SK-N-SH (cell line): Measurements from ENCODE around the gene MS4A18. TPM values are rescaled to one million over a fixed set of nuclear protein-coding genes. Genes with fewer than 3 reads are reported as not detected.

ENCODE experiments used
- CTCF ChIA-PET: fragments of 300-600, 350-600 bp; formaldehyde crosslinking; extraction: SDS; loops from one replicate; lab custom pipeline; 2021; lab: Yijun Ruan, JAX
- POLR2A ChIA-PET: fragments of 350-600 bp; sonication (Branson Sonifier 250); formaldehyde crosslinking; extraction: SDS; loops from one replicate; lab custom pipeline; 2020; ENCODE audit warnings: antibody characterized with exemption, inconsistent platforms; lab: Yijun Ruan, JAX
- DNase-seq: peaks from one replicate; pipeline ENCODE4 v3.0.0; 2012
- H2AFZ ChIP-seq: fragments of 200-600 bp; sonication (generic); 2 replicates; pipeline ENCODE4 v1.8.1; 2016; ENCODE audit warnings: antibody characterized with exemption, mild to moderate bottlenecking, low read depth
- H3F3A ChIP-seq: fragments of 200-600 bp; sonication (generic); replicated peaks from 2 replicates; pipeline ENCODE3; 2016; ENCODE audit warnings: antibody characterized with exemption, mild to moderate bottlenecking; ENCODE audit not compliant: insufficient read depth
- H3K27ac ChIP-seq, 2 experiments: fragments of 200-500 bp in 1 of 2; fragments of 200-600 bp in 1 of 2; sonication (Bioruptor generic) in 1 of 2; sonication (generic), shearing (Covaris generic) in 1 of 2; 2 replicates each; pipeline versions ENCODE4 v1.5.1 to v1.6.1; 2014 to 2016; ENCODE audit warnings: low read depth in 2 of 2, inconsistent platforms in 1 of 2, low read length in 1 of 2, mild to moderate bottlenecking in 1 of 2, mixed read lengths in 1 of 2
- H3K27me3 ChIP-seq: fragments of 200-600 bp; sonication (generic), shearing (Covaris generic); 2 replicates; pipeline ENCODE4 v1.6.1; 2016; ENCODE audit warnings: mixed run types; ENCODE audit not compliant: insufficient read depth
- H3K36me3 ChIP-seq, 2 experiments: fragments of 200-500 bp in 1 of 2; fragments of 200-600 bp in 1 of 2; sonication (Bioruptor generic) in 1 of 2; sonication (generic) in 1 of 2; replicated peaks in 1 of 2; 2 replicates each; pipeline versions ENCODE3 to v1.5.1; 2014 to 2016; ENCODE audit warnings: low read length in 1 of 2, mild to moderate bottlenecking in 1 of 2; ENCODE audit not compliant: insufficient read depth in 2 of 2, control insufficient read depth in 1 of 2
- H3K4me1 ChIP-seq, 2 experiments: fragments of 200-500 bp in 1 of 2; fragments of 200-600 bp in 1 of 2; sonication (Bioruptor generic) in 1 of 2; sonication (generic), shearing (Covaris generic) in 1 of 2; 2 replicates each; pipeline versions ENCODE4 v1.5.1 to v1.6.1; 2014 to 2016; ENCODE audit warnings: low read depth in 1 of 2, low read length in 1 of 2, mixed run types in 1 of 2; ENCODE audit not compliant: insufficient read depth in 2 of 2, control insufficient read depth in 1 of 2
- H3K4me2 ChIP-seq: fragments of 200-600 bp; sonication (generic), shearing (Covaris generic); 2 replicates; pipeline ENCODE4 v1.6.1; 2017; ENCODE audit warnings: mixed run types
- H3K4me3 ChIP-seq, 2 experiments: fragments of 200-500 bp in 1 of 2; fragments of 200-600 bp in 1 of 2; sonication (Bioruptor generic) in 1 of 2; sonication (generic), shearing (Covaris generic) in 1 of 2; 2 replicates each; pipeline versions ENCODE4 v1.5.1 to v1.8.1; 2014 to 2016; ENCODE audit warnings: low read depth in 2 of 2, inconsistent platforms in 1 of 2, low read length in 1 of 2, mild to moderate bottlenecking in 1 of 2, mixed read lengths in 1 of 2, moderate library complexity in 1 of 2
- H3K79me2 ChIP-seq: fragments of 200-600 bp; sonication (generic); 2 replicates; pipeline ENCODE4 v1.8.1; 2017; ENCODE audit warnings: mild to moderate bottlenecking; ENCODE audit not compliant: insufficient read depth
- H3K9ac ChIP-seq: fragments of 200-600 bp; sonication (generic); 2 replicates; pipeline ENCODE4 v1.6.1; 2017; ENCODE audit warnings: mixed run types
- H3K9me2 ChIP-seq: fragments of 200-600 bp; sonication (generic); 2 replicates; pipeline ENCODE4 v1.6.1; 2017; ENCODE audit warnings: mixed run types
- H3K9me3 ChIP-seq: fragments of 200-600 bp; sonication (generic); 2 replicates; pipeline ENCODE4 v1.6.1; 2017; ENCODE audit warnings: mixed run types, mild to moderate bottlenecking, moderate library complexity
- H4K20me1 ChIP-seq: fragments of 200-600 bp; sonication (generic); 2 replicates; pipeline ENCODE4 v1.6.1; 2017; ENCODE audit warnings: mild to moderate bottlenecking, mixed run types; ENCODE audit not compliant: insufficient read depth
- ELF1 ChIP-seq: IDR thresholded peaks from 2 replicates; pipeline ENCODE4 v1.4.0; 2012
- EP300 ChIP-seq, 2 experiments: IDR thresholded peaks; 2 replicates each; pipeline versions ENCODE4 v1.4.0 to v1.6.1; 2012; ENCODE audit warnings: borderline replicate concordance in 1 of 2, low read depth in 1 of 2, low read length in 1 of 2
- EZH2phosphoT487 ChIP-seq: fragments of 200-600 bp; sonication (generic); IDR thresholded peaks from 2 replicates; pipeline ENCODE4 v1.6.1; 2017; ENCODE audit warnings: low read depth, mixed run types, mild to moderate bottlenecking, antibody characterized with exemption, moderate library complexity, borderline replicate concordance
- GABPA ChIP-seq: IDR thresholded peaks from 2 replicates; pipeline ENCODE4 v1.4.0; 2012; ENCODE audit warnings: low read depth, mild to moderate bottlenecking
- JUND ChIP-seq: IDR thresholded peaks from 2 replicates; pipeline ENCODE4 v1.4.0; 2012
- MAX ChIP-seq: IDR thresholded peaks from 2 replicates; pipeline ENCODE4 v1.4.0; 2012; ENCODE audit warnings: low read depth
- MEF2A ChIP-seq: IDR thresholded peaks from 2 replicates; pipeline ENCODE4 v1.4.0; 2012; ENCODE audit warnings: low read depth, borderline replicate concordance
- MXI1 ChIP-seq: IDR thresholded peaks from 2 replicates; pipeline ENCODE4 v1.6.1; 2012; ENCODE audit warnings: mild to moderate bottlenecking, low read depth, low read length, improper control_type of control experiment
- NRF1 ChIP-seq: IDR thresholded peaks from 2 replicates; pipeline ENCODE4 v1.6.1; 2012; ENCODE audit warnings: low read depth, mild to moderate bottlenecking, low read length
- PBX3 ChIP-seq: IDR thresholded peaks from 2 replicates; pipeline ENCODE4; 2012
- POLR2AphosphoS5 ChIP-seq: IDR thresholded peaks from 2 replicates; pipeline ENCODE4 v1.6.1; 2012; ENCODE audit warnings: low read depth, low read length
- RAD21 ChIP-seq: IDR thresholded peaks from 2 replicates; pipeline ENCODE4 v1.6.1; 2012; ENCODE audit warnings: mild to moderate bottlenecking, low read length
- RXRA ChIP-seq: IDR thresholded peaks from 2 replicates; pipeline ENCODE4 v1.4.0; 2012; ENCODE audit warnings: low read depth, mild to moderate bottlenecking, borderline replicate concordance
- SIN3A ChIP-seq: IDR thresholded peaks from 2 replicates; pipeline ENCODE4 v1.6.1; 2012; ENCODE audit warnings: low read depth, mild to moderate bottlenecking, low read length, moderate library complexity, borderline replicate concordance
- SMC3 ChIP-seq: IDR thresholded peaks from 2 replicates; pipeline ENCODE4 v1.6.1; 2012; ENCODE audit warnings: low read depth, low read length, improper control_type of control experiment
- TCF12 ChIP-seq: IDR thresholded peaks from 2 replicates; pipeline ENCODE4 v1.4.0; 2012
- TEAD4 ChIP-seq: IDR thresholded peaks from 2 replicates; pipeline ENCODE4 v1.4.0; 2012; ENCODE audit warnings: mild to moderate bottlenecking, borderline replicate concordance; ENCODE audit not compliant: insufficient read depth
- USF2 ChIP-seq: fragments of 150-350 bp; IDR thresholded peaks from 2 replicates; pipeline ENCODE4 v1.6.1; 2017; ENCODE audit warnings: antibody characterized with exemption, low read length, low read depth, borderline replicate concordance
- YY1 ChIP-seq: IDR thresholded peaks from 2 replicates; pipeline ENCODE4 v1.4.0; 2012; ENCODE audit warnings: low read depth, mild to moderate bottlenecking
- WGBS: methylation state at CpG from one replicate; pipeline ENCODE4 v1.1.6; 2017; ENCODE audit warnings: low lambda C conversion rate; 5-methylcytosine and 5-hydroxymethylcytosine counted together
- polyA plus RNA-seq, 3 experiments: library from polyadenylated mRNA; depleted of rRNA; stranded (reverse); fragments of >200 nt; gene quantifications; 2 replicates each; pipeline ENCODE4 v1.2.3, GENCODE V29; 2012
- TF ChIP-seq, protein P1 (sequence below): fragments of 200-600 bp; sonication (generic); IDR thresholded peaks from 2 replicates; pipeline ENCODE4 v1.6.1; 2017; ENCODE audit warnings: antibody characterized with exemption, mild to moderate bottlenecking, moderate library complexity
- TF ChIP-seq, protein P2 (sequence below): IDR thresholded peaks from 2 replicates; pipeline ENCODE4 v1.4.0; 2012; ENCODE audit warnings: low read depth, borderline replicate concordance

Gene MS4A18
- polyA plus RNA-seq, 1 of the 3 experiments (the other 2 are of a cell fraction) = not detected

- Histone ChIP-seq H3K9me2 (no peaks in the 10 kb centered on the region), H3K9me3 (no peaks in the 10 kb centered on the region), H3K4me3 (no peak overlapping the region), H3K9ac (no peak overlapping the region), H3K36me3 (no peaks in the 10 kb centered on the region), H3F3A (no peaks in the 10 kb centered on the region), H3K4me1 (no peaks in the 10 kb centered on the region), H4K20me1 (no peaks in the 10 kb centered on the region), H3K27ac (no peak overlapping the region), H3K27me3 (no peaks in the 10 kb centered on the region), H3K4me2 (no peak overlapping the region), H3K79me2 (no peaks in the 10 kb centered on the region), H2AFZ (no peak overlapping the region)
- ChIA-PET CTCF (interaction anchor here (1.6 kb wide), 1 partner anchor 9 kb away, joined by 4 read pairs; no protein-coding TSS in a partner anchor), POLR2A (no interaction called here)
- 63% methylated on average over 6 of the region's 7 CpGs for WGBS
- TF ChIP-seq USF2 = no peak
- no peak for TF ChIP-seq SIN3A
- no peak for TF ChIP-seq GABPA
- no peak for TF ChIP-seq PBX3
- TF ChIP-seq SMC3 = no peak
- TF ChIP-seq TEAD4 = no peak
- TF ChIP-seq NRF1 = no peak
- TF ChIP-seq ELF1 = no peak
- TF ChIP-seq POLR2AphosphoS5 = no peak
- no peak for TF ChIP-seq RAD21
- TF ChIP-seq EZH2phosphoT487 = no peak
- TF ChIP-seq MEF2A = no peak
- TF ChIP-seq YY1 = no peak
- TF ChIP-seq MAX = no peak
- no peak for TF ChIP-seq JUND
- no peak for TF ChIP-seq TCF12
- no peak for DNase-seq
Measured at GRCh38 chr11:60783911-60784310, 59.4 kb downstream of the MS4A18 start.

GRCh38 chr11:60785136-60785535 is 60.6 kb downstream of the MS4A18 start, which contains the start of gene MS4A10:
MS4A10 (plus strand) TSS chr11:60785333; CDS start chr11:60790336, 5,003 bp downstream.
- ChIA-PET CTCF (interaction anchor here (0.7 to 1.0 kb wide), 2 partner anchors 14 to 46 kb away, joined by 3 read pairs; no protein-coding TSS in a partner anchor), POLR2A (no interaction called here)
- no peak within 1 kb of the TSS for H3K4me3 ChIP-seq
- no peaks in the 10 kb centered on the region for H3F3A ChIP-seq
- H3K9ac ChIP-seq = no peak within 1 kb of the TSS
- TF ChIP-seq GABPA (no peak), PBX3 (no peak), SIN3A (no peak), SMC3 (no peak), MXI1 (no peak), EP300 (IDR thresholded peaks at IDR 0.05; ENCODE audit: borderline replicate concordance in 1 of 2, low read depth in 1 of 2, low read length in 1 of 2) (no peak), RXRA (no peak)
- TF ChIP-seq, protein P1, sequence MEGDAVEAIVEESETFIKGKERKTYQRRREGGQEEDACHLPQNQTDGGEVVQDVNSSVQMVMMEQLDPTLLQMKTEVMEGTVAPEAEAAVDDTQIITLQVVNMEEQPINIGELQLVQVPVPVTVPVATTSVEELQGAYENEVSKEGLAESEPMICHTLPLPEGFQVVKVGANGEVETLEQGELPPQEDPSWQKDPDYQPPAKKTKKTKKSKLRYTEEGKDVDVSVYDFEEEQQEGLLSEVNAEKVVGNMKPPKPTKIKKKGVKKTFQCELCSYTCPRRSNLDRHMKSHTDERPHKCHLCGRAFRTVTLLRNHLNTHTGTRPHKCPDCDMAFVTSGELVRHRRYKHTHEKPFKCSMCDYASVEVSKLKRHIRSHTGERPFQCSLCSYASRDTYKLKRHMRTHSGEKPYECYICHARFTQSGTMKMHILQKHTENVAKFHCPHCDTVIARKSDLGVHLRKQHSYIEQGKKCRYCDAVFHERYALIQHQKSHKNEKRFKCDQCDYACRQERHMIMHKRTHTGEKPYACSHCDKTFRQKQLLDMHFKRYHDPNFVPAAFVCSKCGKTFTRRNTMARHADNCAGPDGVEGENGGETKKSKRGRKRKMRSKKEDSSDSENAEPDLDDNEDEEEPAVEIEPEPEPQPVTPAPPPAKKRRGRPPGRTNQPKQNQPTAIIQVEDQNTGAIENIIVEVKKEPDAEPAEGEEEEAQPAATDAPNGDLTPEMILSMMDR = no peak
- TF ChIP-seq, protein P2, sequence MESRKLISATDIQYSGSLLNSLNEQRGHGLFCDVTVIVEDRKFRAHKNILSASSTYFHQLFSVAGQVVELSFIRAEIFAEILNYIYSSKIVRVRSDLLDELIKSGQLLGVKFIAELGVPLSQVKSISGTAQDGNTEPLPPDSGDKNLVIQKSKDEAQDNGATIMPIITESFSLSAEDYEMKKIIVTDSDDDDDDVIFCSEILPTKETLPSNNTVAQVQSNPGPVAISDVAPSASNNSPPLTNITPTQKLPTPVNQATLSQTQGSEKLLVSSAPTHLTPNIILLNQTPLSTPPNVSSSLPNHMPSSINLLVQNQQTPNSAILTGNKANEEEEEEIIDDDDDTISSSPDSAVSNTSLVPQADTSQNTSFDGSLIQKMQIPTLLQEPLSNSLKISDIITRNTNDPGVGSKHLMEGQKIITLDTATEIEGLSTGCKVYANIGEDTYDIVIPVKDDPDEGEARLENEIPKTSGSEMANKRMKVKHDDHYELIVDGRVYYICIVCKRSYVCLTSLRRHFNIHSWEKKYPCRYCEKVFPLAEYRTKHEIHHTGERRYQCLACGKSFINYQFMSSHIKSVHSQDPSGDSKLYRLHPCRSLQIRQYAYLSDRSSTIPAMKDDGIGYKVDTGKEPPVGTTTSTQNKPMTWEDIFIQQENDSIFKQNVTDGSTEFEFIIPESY = no peak
- H3K27me3 ChIP-seq = no peaks in the 10 kb centered on the region
- no peak within 1 kb of the TSS for H3K27ac ChIP-seq
- H3K4me1 ChIP-seq = no peaks in the 10 kb centered on the region
- 29% methylated on average over 7 of the region's 9 CpGs for WGBS
- DNase-seq = no peak
- H3K4me2 ChIP-seq = no peak within 1 kb of the TSS
- no peaks in the 10 kb centered on the region for H3K79me2 ChIP-seq
- no peaks in the 10 kb centered on the region for H3K36me3 ChIP-seq
- H3K9me3 ChIP-seq = no peaks in the 10 kb centered on the region
- H3K9me2 ChIP-seq = no peaks in the 10 kb centered on the region
- no peaks in the 10 kb centered on the region for H4K20me1 ChIP-seq
- no peak within 1 kb of the TSS for H2AFZ ChIP-seq
